AG20443 (cell line): ENCODE results near the gene GRIA3.
"Not testable (repeated sequence)": the region's sequence is repeated elsewhere in the genome, so short reads cannot be mapped to it uniquely, and the experiment has no call there.

Experiments used
- DNase-seq: peaks from one replicate; pipeline ENCODE4 v3.0.0; 2012; ENCODE audit warnings: low spot score, mixed read lengths

Gene GRIA3

DNA sequence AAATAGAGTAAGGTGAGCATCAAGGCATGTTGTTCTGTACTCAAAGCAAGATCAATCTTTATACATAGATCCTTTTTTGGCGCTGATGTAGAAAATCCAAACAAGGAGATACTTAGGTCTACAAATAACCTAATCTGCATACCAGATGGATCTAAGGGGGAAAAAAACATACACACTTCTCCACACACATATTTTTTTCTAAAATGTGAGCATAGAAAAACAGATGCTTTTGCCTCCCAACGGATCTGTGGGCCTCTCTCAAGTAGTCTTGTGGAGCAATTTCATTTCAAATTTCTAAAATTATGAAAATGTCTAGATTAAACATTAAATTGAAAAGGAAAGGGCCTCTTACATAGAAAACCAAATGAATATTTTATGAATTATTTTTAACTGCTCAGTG lies 166.1 kb downstream of the GRIA3 start:
- DNase-seq = no peak

DNA sequence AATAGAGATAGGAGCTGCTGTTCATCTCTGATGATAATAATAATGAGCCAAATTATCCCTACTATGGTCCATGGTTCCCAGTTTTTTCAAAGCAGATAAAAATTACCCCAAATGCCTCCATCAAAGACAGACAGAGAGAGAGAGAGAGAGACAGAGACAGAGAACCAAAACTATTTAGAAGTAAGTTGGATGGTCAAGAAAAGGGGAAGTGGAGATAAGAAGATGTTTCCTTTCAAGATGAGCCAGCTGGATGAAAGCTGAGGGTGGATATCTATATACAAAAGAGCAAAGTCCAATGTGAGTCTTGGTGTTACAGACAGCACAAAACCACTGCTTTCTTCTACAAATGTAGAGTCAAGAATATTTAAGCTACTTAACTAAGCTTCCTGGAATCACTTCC lies 173.9 kb downstream of the GRIA3 start:
- no peak for DNase-seq

DNA sequence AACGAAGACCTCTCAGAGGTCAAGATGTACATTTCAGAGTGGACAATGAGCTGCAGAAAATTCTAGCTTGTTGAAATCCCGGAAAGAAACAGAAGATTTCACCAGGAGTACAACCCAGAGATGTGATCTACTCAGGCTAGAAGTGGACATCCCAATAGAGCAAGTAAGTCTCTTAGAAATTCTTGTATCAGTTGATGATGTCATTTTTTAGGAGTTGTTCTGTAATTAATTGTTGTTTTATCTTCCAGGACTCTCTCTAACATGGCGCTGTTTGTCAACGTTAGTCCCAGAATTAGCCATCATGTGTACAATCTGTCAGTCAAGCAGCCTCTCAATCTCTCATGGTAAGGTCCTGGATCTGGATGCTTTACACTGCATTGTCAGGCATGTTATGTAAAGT lies 174.4 kb downstream of the GRIA3 start:
- DNase-seq = no peak

DNA sequence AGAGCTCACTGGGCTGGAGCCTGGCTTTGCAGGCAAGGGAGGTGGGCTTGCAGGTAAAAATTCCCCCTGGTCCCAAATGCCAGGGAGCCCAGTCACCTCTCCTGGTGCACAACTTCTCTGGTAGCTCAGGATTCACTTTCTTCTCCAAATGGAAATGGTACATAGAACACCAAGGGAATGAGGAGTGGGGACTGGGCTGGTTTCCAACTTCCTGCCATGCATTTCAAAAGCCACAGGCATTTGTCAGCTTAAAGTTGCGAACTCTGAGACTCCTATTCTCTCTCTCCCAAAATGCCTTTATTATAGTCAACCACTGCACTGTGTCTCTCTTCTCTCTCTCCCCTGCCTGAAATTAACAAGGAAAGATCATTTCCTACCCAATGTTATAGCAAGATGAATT lies 177.3 kb downstream of the GRIA3 start:
- no peak for DNase-seq

GRCh38 chrX:123386196-123386595 lies 202.1 kb downstream of the GRIA3 start:
- not testable (repeated sequence) for DNase-seq

- DNase-seq = no peak
These were observed 208.8 kb downstream of the GRIA3 start for GRCh38 chrX:123392921-123393320.

DNA sequence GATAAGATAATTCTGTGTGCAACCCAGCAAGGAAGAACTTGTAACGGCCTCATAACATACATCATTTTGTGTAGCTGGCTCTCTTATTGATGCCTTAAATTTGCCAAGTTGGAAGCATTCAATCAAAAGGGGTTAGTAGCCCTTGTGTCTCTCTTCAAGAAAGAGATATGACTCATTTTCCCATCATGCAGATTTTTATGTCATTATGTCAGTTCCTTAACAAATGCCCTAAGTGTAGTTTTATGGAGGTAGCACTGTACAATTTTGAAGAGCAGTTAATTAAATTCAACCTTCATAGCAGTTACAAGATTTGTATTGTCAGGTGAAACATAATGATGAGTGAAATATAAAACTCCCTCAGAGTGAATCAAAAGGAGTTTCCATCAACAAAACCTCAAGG lies 215.6 kb downstream of the GRIA3 start:
- DNase-seq = no peak

- DNase-seq = no peak
These were observed 221.2 kb downstream of the GRIA3 start for GRCh38 chrX:123405231-123405630.

GRCh38 chrX:123408821-123409737 lies 225.0 kb downstream of the GRIA3 start:
- DNase-seq = peak; percentile 19

- DNase-seq = peak; percentile 15
These were observed 238.8 kb downstream of the GRIA3 start for GRCh38 chrX:123422875-123423274.

DNA sequence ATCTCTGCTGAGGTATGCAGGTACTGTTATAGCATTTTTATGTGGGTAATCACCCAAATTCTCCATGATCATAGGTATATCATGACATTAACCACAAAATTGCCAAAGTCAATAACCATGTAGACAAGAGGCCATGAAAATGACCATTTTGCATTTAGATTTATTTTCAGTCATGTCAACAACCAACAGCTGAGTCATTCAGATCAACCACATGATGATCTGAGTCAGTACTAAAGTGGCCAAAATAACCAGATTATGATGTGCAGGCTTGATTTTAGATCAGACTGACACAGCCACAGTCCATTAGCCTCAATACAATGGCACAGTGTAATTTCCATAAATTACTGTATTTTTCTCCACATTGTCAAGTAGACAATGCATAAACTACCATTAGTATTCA lies 240.5 kb downstream of the GRIA3 start:
- DNase-seq = peak; percentile 34

DNA sequence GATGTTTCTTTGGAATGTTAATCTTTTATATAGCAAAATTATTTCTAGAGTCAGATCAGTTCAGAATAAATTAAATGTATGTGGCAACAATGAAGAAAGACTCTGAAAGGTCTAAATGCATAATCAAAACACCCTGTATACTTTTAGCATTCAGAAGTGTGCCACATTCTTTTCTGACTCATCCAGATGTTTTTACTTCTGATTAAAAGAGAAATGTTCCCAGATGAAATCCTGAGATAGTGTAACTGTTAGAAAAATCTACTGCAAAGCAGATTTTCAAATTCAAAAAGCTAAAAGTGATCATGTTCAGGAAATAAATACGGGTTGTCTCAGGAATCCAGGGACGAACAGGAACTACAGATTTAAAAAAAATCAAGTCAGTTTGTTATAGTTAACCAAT lies 241.4 kb downstream of the GRIA3 start:
- no peak for DNase-seq

DNA sequence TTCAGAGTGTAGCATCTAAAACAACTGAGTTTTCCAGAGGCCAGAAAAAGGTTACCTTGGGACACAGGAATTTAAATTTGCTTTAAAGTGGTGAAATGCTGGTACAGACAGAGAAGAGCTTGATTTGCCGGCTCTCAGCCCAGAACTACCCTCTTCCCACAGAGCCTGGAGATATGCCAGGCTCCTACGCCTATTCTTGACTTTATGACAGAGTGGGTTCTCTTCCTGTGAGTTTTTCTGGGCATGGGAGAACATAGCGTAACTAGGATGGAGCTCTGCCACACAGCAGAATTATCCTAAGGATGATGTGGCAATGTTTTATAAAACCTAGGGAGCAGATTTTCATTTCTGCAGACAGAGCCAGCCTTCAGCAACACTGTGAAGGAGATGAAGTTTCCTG lies 241.8 kb downstream of the GRIA3 start:
- peak; percentile 23 for DNase-seq

- no peak for DNase-seq
These were observed 248.5 kb downstream of the GRIA3 start for GRCh38 chrX:123432361-123433150.

DNA sequence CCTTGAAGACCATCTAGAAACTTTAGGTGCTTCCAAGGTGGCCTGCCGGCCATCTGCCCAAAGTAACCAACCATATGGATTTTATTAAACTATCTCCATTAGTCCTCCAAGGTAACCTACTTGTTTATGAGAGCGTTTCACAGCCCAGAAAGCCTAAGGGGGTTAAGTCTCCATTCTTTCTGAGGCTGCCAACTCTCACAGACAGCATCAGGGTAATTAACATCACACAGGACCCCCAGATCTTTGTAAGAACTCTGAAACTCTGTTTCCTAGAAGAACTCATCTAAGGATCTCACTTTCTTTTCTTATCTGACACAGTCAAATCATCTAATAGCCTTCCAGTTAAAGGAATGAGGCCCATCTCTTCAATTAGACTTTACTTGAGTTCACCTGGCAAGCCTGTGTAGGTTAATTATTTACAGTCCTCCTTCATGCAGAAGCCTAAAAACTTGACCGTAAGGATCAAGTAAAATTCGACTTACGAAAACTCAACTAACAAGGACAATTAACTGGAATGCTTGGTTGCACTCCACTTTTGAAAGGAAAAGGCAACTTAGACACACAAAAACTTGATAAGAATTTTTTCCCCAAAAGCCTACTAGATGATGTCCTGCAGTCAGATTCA lies 252.5 kb downstream of the GRIA3 start:
- no peak for DNase-seq

DNA sequence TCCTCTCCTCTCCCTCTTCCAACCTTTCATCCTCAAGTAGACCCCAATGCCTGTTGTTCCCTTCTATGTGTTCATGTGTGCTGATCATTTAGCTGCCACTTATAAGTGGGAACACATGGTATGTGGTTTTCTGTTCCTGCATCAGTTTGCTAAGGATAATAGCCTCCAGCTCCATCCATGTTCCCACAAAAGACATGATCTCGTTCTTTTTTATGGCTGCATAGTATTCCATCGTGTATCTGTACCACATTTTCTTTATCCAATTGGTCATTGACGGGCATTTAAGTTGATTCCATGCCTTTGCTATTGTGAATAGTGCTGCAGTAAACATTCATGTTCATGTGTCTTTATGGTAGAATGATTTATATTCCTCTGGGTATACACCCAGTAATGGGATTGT lies 255.8 kb downstream of the GRIA3 start:
- not testable (repeated sequence) for DNase-seq

- no peak for DNase-seq
These were observed 258.7 kb downstream of the GRIA3 start for GRCh38 chrX:123442764-123443163.

DNA sequence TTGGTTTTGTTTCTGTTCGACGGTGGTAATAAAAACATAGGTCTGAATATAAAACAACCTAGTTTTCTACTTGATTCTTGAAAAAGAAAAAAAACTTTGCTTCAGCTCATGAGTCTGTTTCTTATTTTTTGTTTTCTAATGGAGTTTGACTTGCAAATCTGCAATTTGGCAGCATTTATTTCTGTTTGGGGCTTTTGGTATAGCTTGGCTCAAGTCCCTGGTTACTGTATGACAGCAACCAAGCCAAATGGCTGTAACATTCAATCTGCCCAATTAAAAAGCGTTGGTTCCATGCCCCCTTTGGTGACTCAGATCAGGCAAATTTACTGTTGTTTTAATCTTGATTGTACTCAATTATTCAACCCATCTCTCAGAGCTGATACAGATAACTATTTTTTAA lies 263.4 kb downstream of the GRIA3 start:
- no peak for DNase-seq

DNA sequence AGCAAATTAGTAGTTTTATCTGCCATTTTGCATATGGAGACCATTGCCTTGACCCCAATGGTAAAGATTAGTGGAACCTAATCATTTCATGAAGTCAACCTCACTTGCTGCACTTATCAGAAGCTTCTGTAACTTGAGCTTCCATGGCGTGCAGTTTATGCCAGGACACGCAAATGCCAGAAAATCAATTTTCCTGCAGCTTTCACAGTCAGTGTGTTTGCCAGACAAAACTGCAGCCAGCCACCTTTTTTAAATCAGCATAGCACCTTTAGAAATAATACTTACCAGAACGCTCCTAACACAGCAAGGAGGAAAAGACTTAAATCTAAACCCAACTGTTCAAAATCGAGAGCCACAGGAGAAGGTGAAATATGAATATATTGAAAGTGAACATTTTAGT lies 265.3 kb downstream of the GRIA3 start:
- no peak for DNase-seq

GRCh38 chrX:123450222-123450621 lies 266.1 kb downstream of the GRIA3 start:
- DNase-seq = no peak

DNA sequence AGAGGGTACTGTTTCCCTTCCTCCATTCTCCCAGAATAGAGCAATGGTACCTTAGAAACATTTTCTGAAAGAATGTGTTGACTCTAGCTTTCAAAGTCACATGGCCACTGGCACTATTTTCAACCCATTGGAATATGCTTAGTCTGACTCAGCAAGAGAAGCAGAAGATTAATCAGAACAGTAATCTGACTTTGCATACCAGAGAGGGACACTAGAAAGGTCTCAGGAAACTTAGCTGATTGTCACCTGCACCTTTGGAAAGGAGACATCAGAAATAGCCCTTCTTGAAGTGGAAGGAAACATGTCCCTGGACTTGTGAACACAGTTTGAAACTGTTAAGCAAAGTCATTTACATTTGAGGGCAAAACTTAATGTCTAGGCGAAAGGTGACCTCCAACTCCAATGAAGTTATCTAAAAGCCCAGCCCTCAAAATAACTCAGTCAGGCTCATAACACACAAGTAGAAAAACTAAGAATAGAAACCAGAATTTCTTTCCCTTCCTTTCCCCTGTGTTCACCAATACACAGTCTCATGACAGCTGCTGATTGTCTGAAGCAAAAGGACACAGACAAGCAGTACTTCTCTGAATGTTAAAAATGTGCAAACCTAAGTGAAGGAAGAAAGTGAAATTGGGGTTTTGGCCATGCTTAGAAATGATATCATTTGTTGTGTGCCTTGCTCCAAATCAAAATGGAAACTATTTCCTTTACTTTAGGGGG lies 270.8 kb downstream of the GRIA3 start:
- no peak for DNase-seq

DNA sequence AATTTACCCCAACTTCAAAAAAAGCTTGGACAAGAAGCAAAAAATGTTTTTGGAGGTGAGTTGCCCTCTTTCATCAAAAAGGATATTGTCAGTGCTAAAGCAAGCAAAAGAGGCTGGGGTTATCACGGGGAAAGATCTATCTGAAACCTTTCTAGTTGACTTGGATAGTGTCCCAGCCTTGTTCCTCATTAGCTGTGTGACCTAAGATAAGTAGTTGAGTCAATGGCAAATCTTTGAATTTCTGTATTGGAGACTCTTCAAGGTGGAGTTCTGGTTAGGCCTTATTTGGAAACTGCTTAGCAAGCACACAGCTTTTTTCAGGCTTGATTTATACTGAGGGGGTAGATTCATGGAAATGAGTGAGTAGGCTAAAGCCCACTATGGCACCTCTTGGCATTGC lies 271.6 kb downstream of the GRIA3 start:
- no peak for DNase-seq
